SU-DHL-6 (cell line): ENCODE measurements around the gene SH2D5.

Experiments
- H2AFZ ChIP-seq: fragments of 200-600 bp; sonication (generic); 2 replicates; pipeline ENCODE4 v1.6.1; 2014; ENCODE audit warnings: low read depth, mild to moderate bottlenecking, moderate library complexity, mixed read lengths, antibody characterized with exemption, low read length; ENCODE audit not compliant: severe bottlenecking
- H3F3A ChIP-seq: fragments of 200-600 bp; shearing (Covaris generic); 2 replicates; pipeline ENCODE4 v1.6.0; 2016; ENCODE audit warnings: antibody characterized with exemption, mild to moderate bottlenecking; ENCODE audit not compliant: insufficient read depth
- H3K27ac ChIP-seq: fragments of 200-600 bp; sonication (generic); 2 replicates; pipeline ENCODE4 v1.5.1; 2016; ENCODE audit warnings: low read depth, mild to moderate bottlenecking, low read length, moderate library complexity, mixed read lengths
- H3K27me3 ChIP-seq: fragments of 200-600 bp; sonication (generic), shearing (Covaris generic); 2 replicates; pipeline ENCODE4 v1.6.0; 2014; ENCODE audit warnings: mild to moderate bottlenecking, low read length
- H3K36me3 ChIP-seq: fragments of 200-600 bp; sonication (generic); 2 replicates; pipeline ENCODE4 v1.6.1; 2014; ENCODE audit warnings: mild to moderate bottlenecking, low read length, mixed read lengths
- H3K4me2 ChIP-seq: fragments of 300-600, 200-600 bp; shearing (Covaris generic), sonication (generic); 2 replicates; pipeline ENCODE4 v1.6.0; 2014; ENCODE audit warnings: low read length, low read depth, mild to moderate bottlenecking; ENCODE audit not compliant: poor library complexity, severe bottlenecking
- H3K4me3 ChIP-seq: fragments of 200-600 bp; sonication (generic); 2 replicates; pipeline ENCODE4 v1.5.1; 2014; ENCODE audit warnings: antibody characterized with exemption, low read length, mild to moderate bottlenecking, mixed read lengths; ENCODE audit not compliant: insufficient read depth, poor library complexity, severe bottlenecking
- H3K79me2 ChIP-seq: fragments of 200-600 bp; sonication (generic); 2 replicates; pipeline ENCODE4 v1.6.1; 2014; ENCODE audit warnings: mild to moderate bottlenecking, low read length, moderate library complexity; ENCODE audit not compliant: insufficient read depth
- H3K9ac ChIP-seq: fragments of 200-600 bp; sonication (generic); 2 replicates; pipeline ENCODE4 v1.7.0; 2014; ENCODE audit warnings: mild to moderate bottlenecking, low read length
- H3K9me2 ChIP-seq: fragments of 200-600 bp; sonication (generic); replicated peaks from 2 replicates; pipeline ENCODE4 v1.6.1; 2014; ENCODE audit warnings: low read length; ENCODE audit not compliant: insufficient read depth
- H3K9me3 ChIP-seq: fragments of 200-600 bp; sonication (generic); 2 replicates; pipeline ENCODE4 v1.6.1; 2014; ENCODE audit warnings: low read length, mixed read lengths; ENCODE audit not compliant: insufficient read depth
- H4K20me1 ChIP-seq: fragments of 200-600 bp; sonication (generic); 2 replicates; pipeline ENCODE4 v1.6.1; 2014; ENCODE audit warnings: low read depth, mild to moderate bottlenecking, antibody characterized with exemption, low read length, moderate library complexity, mixed read lengths
- CTCF ChIP-seq: fragments of 200-600 bp; sonication (generic); IDR thresholded peaks from one replicate; pipeline ENCODE4 v1.5.1; 2017; ENCODE audit warnings: antibody characterized with exemption, mild to moderate bottlenecking, low read length, moderate library complexity; ENCODE audit not compliant: insufficient read depth, poor library complexity, severe bottlenecking
- EZH2phosphoT487 ChIP-seq: fragments of 200-600 bp; sonication (generic), shearing (Covaris generic); conservative IDR thresholded peaks from 2 replicates; pipeline ENCODE4 v1.6.1; 2018; ENCODE audit warnings: mild to moderate bottlenecking, antibody characterized with exemption, low read length, moderate library complexity, mixed read lengths

The SH2D5 gene

GRCh38 chr1:20705203-20705755 is 27.2 kb downstream of the SH2D5 start:
- TF ChIP-seq CTCF (no peak), EZH2phosphoT487 (no peak)

DNA sequence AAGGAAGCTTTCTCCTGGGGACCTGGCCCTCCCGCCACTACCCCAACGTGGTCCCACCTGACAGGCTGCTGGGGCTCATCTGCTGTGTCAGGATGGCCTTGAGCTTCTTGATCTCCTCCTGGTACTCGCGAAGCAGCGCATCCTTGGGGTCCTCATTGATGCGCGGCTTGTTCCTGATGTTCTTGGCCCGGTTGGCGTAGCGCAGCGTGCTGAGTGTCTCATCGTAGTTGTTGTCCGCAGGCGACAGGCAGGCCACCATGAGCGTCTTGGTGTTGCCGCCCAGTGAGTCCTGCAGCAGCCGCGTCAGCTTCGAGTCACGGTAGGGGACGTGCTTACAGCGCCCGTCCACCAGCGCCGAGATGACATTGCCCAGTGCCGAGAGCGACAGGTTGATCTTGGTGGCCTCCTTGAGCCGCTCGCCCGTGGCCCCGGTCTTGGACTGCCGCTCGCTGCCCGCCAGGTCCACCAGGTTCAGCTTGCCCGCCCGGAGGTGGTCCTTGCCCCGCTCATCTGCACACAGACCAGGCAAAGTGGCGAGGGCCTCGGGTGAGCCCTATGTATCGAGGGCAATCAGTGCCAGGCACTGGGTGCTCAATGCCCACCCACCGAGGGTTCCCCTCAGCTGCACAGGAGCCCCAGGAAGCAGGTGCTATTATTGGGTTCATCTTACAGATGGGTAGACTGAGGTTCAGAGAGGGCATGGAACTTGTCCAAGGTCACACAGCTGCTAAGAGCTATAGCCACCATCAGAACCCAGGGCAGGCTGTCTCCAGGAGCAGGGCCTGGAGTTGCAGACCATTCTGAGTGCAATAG is 27.9 kb downstream of the SH2D5 start:
- Histone ChIP-seq H3K4me2 (no peak overlapping the region), H3K79me2 (no peaks in the 10 kb centered on the region), H3K27ac (no peak overlapping the region), H4K20me1 (no peaks in the 10 kb centered on the region), H3K27me3 (no peaks in the 10 kb centered on the region), H3K9me2 (no peaks in the 10 kb centered on the region), H2AFZ (no peak overlapping the region), H3K9ac (no peak overlapping the region), H3K4me3 (no peak overlapping the region), H3K9me3 (no peaks in the 10 kb centered on the region), H3F3A (no peaks in the 10 kb centered on the region), H3K36me3 (no peaks in the 10 kb centered on the region)
- TF ChIP-seq EZH2phosphoT487 (no peak), CTCF (no peak)

More at GRCh38 chr1:20705203-20705755, 27.2 kb downstream of the SH2D5 start:
- Histone ChIP-seq H3K4me3 (no peak overlapping the region), H2AFZ (no peak overlapping the region), H3K9me2 (no peaks in the 10 kb centered on the region), H3K27me3 (no peaks in the 10 kb centered on the region), H4K20me1 (no peaks in the 10 kb centered on the region), H3K79me2 (no peaks in the 10 kb centered on the region), H3K9me3 (no peaks in the 10 kb centered on the region), H3K4me2 (no peak overlapping the region), H3K27ac (no peak overlapping the region), H3F3A (no peaks in the 10 kb centered on the region), H3K9ac (no peak overlapping the region), H3K36me3 (no peaks in the 10 kb centered on the region)

GRCh38 chr1:20703124-20703756 is 29.3 kb downstream of the SH2D5 start:
- no peak overlapping the region for H3K4me3 ChIP-seq
- no peak overlapping the region for H3K27ac ChIP-seq
- no peaks in the 10 kb centered on the region for H3K27me3 ChIP-seq
- H2AFZ ChIP-seq, result no peak overlapping the region
- no peaks in the 10 kb centered on the region for H3K9me3 ChIP-seq
- no peak overlapping the region for H3K9ac ChIP-seq
- no peak overlapping the region for H3K4me2 ChIP-seq
- H3F3A ChIP-seq, result no peaks in the 10 kb centered on the region
- no peaks in the 10 kb centered on the region for H3K79me2 ChIP-seq
- no peaks in the 10 kb centered on the region for H3K9me2 ChIP-seq
- no peak for TF ChIP-seq EZH2phosphoT487
- TF ChIP-seq CTCF, result no peak
- H4K20me1 ChIP-seq, result no peaks in the 10 kb centered on the region
- no peaks in the 10 kb centered on the region for H3K36me3 ChIP-seq
